Activated CD8-positive, alpha-beta memory T cell treated with anti-CD3 and anti-CD28 coated beads, Interleukin-2, amount 10 ng/mL, durations not matched to agents 7 days and 5 days (primary cell): ENCODE measurements around the gene TNK1. TPM values are rescaled to one million over a fixed set of nuclear protein-coding genes. Genes with fewer than 3 reads are reported as not detected.

Source experiments
- ATAC-seq: fragments of 150-1000 bp; cut with Tn5 transposase; one replicate; pipeline ENCODE4 v1.10.0; 2021; ENCODE audit warnings: moderate library complexity
- CTCF ChIA-PET: fragments of 350-600 bp; sonication (Branson Sonifier 250); formaldehyde crosslinking; loops from one replicate; lab custom pipeline; 2021; ENCODE audit warnings: antibody characterized with exemption; lab: Charles Lee
- DNase-seq: peaks from one replicate; pipeline ENCODE4 v3.0.0-alpha.2; 2020
- H3K27ac Mint-ChIP-seq: one replicate; pipeline ENCODE4 v1.8.0; 2021; ENCODE audit warnings: mild to moderate bottlenecking, mixed read lengths
- H3K27me3 Mint-ChIP-seq: one replicate; pipeline ENCODE4 v1.8.0; 2021; ENCODE audit warnings: mixed read lengths
- H3K36me3 Mint-ChIP-seq: one replicate; pipeline ENCODE4 v1.8.0; 2021; ENCODE audit warnings: mild to moderate bottlenecking, mixed read lengths
- H3K4me1 Mint-ChIP-seq: one replicate; pipeline ENCODE4 v1.8.0; 2021; ENCODE audit warnings: mixed read lengths
- H3K4me3 Mint-ChIP-seq: one replicate; pipeline ENCODE4 v1.8.0; 2021; ENCODE audit warnings: mild to moderate bottlenecking, moderate library complexity, mixed read lengths
- H3K9me3 Mint-ChIP-seq: one replicate; pipeline ENCODE4 v1.8.0; 2022; ENCODE audit warnings: low read depth, mixed read lengths
- total RNA-seq, 2 experiments: library from RNA; stranded (reverse); gene quantifications; one replicate each; pipeline ENCODE4 v1.2.3, GENCODE V29; 2021

The TNK1 gene
- total RNA-seq, 2 experiments from 2014 or later: 0.54 to 0.61 TPM

DNA sequence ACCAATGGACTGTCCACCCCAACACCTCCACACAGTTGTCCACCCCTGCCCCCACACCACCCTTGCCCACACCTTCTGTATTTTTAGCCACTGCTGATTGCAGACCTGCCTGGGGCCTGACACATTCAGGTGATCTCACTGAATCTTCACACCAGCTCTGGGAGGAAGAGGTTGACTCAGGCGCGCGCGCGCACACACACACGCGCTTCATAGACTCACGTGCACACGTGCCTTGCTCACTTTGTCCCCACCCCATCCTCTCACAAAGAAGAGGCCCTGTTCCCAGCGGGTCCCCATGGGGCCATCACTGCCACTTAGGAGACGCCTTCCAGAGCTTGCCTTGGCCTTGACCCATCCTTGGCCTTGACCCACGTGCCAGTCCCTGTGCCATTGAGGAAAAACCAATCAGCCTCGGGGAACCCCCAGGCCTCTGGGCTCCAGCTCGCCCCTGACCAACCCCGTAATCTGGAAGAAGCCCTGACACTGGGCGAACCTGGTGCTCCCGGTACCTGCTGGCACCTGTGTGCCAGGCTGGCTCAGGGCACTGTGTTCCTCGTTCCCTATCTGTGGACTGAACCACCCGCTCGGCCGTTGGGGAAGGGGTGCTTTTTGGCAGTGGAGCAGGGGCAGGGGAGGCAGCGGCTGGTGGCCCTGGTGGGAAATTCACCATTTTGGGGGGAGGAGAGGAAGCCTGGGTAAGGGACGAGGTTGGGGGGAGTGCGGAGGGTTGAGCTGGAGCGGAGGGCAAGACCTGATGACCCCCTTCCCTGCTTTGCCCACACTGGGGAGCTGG, 29.9 kb downstream of the TNK1 start:
- no peak overlapping the region for H3K27ac Mint-ChIP-seq
- peaks cover 5% of the 10 kb centered on the region for H3K27me3 Mint-ChIP-seq
- peaks cover 4% of the 10 kb centered on the region for H3K4me1 Mint-ChIP-seq
- ATAC-seq: no peak
- no peak for DNase-seq
- no peak overlapping the region for H3K4me3 Mint-ChIP-seq
- no peaks in the 10 kb centered on the region for H3K36me3 Mint-ChIP-seq
- no peaks in the 10 kb centered on the region for H3K9me3 Mint-ChIP-seq
- CTCF ChIA-PET: interaction anchor here (1.4 kb wide), 1 partner anchor 26 kb away, joined by 4 read pairs; no protein-coding TSS in a partner anchor

DNA sequence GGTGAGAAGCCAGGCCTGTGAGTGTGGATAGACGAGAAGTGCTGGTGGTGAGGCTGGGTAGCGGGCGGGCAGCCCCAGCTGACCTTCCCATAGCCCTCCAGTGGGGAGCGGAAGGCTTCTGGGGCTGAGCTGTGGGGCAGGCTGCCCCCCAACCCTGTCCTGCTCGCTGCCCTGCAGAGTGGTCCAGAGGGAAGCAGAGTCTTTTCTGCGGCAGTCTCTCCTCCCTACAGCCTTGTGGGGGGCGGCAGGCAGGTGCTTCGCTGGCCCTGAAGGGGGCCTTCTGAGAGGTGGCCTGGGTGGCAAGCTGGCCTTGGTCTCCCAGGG, 30.5 kb downstream of the TNK1 start:
- Mint-ChIP-seq H3K27me3 (no peaks in the 10 kb centered on the region), H3K27ac (no peak overlapping the region), H3K9me3 (no peaks in the 10 kb centered on the region), H3K36me3 (no peaks in the 10 kb centered on the region), H3K4me3 (no peak overlapping the region), H3K4me1 (peaks cover 4% of the 10 kb centered on the region)
- ATAC-seq (no peak), DNase-seq (no peak)
- CTCF ChIA-PET: no interaction called here

DNA sequence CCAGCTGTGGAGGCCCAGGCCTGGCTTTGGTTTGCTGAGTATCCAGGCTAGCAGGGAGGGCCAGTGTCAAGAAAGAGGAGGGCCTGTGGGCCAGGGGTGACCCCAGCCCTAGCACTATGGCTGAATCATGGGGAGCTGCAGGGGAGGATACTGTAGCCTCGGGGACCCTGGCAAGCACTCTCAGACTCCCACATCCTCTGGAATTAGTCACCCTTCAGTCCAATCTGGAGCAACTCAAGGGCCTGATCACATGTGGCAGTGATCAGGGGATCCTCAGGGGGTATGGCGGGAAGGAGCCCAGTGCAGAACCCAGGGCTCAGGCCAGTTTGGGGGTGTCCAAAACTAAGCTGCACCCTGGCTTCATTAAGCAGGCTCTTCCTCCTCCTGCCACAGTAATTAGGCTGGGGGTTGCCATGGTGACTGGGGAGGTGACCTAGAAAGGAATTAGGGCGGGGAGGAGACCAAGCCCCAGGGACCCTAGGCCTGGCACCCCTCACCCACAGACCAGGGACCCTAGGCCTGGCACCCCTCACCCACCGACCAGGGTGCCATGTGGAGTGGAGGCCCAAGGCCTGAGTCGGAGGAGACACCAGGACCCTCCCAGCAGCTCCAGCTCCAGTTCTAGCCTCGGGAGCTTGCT, 32.6 kb downstream of the TNK1 start:
- H3K4me3 Mint-ChIP-seq: no peak overlapping the region
- no peaks in the 10 kb centered on the region for H3K27me3 Mint-ChIP-seq
- CTCF ChIA-PET: interaction anchor here (1.2 to 1.5 kb wide), 2 partner anchors 10 to 12 kb away, joined by 3 to 4 read pairs; partner anchors contain the start of gene SPEM2
- H3K9me3 Mint-ChIP-seq: no peaks in the 10 kb centered on the region
- ATAC-seq (no peak), DNase-seq (no peak)
- no peaks in the 10 kb centered on the region for H3K36me3 Mint-ChIP-seq
- no peaks in the 10 kb centered on the region for H3K4me1 Mint-ChIP-seq
- no peak overlapping the region for H3K27ac Mint-ChIP-seq

DNA sequence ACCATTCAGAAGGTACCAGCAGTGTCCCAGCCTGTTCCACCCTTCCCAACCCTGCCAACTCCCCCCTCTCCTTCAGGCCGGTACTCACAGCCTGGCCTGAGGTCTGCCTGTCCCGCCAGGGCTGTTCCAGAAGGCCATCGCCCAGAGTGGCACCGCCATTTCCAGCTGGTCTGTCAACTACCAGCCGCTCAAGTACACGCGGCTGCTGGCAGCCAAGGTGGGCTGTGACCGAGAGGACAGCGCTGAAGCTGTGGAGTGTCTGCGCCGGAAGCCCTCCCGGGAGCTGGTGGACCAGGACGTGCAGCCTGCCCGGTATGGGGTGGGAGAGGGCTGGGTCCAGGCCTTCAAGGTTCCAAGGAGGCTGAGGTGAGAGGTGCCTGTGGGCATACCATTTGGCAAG, 33.9 kb downstream of the TNK1 start:
- no peak for ATAC-seq
- no peaks in the 10 kb centered on the region for H3K27me3 Mint-ChIP-seq
- no peak overlapping the region for H3K27ac Mint-ChIP-seq
- DNase-seq: no peak
- H3K36me3 Mint-ChIP-seq: no peaks in the 10 kb centered on the region
- no peaks in the 10 kb centered on the region for H3K9me3 Mint-ChIP-seq
- no peak overlapping the region for H3K4me3 Mint-ChIP-seq
- CTCF ChIA-PET: interaction anchor here (2.1 kb wide), 1 partner anchor 59 kb away, joined by 7 read pairs; no protein-coding TSS in a partner anchor
- no peaks in the 10 kb centered on the region for H3K4me1 Mint-ChIP-seq

DNA sequence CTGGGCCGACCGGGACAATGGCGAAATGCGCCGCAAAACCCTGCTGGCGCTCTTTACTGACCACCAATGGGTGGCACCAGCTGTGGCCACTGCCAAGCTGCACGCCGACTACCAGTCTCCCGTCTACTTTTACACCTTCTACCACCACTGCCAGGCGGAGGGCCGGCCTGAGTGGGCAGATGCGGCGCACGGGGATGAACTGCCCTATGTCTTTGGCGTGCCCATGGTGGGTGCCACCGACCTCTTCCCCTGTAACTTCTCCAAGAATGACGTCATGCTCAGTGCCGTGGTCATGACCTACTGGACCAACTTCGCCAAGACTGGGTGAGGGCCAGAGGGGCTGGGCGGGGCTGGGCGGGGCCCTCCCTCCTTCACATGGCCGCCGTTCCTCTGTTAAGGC, 34.9 kb downstream of the TNK1 start:
- Mint-ChIP-seq H3K4me3 (no peak overlapping the region), H3K36me3 (no peaks in the 10 kb centered on the region), H3K27me3 (no peaks in the 10 kb centered on the region), H3K9me3 (no peaks in the 10 kb centered on the region), H3K27ac (no peak overlapping the region), H3K4me1 (no peaks in the 10 kb centered on the region)
- DNase-seq: no peak
- ATAC-seq: no peak
- CTCF ChIA-PET: interaction anchor here (2.1 kb wide), 1 partner anchor 60 kb away, joined by 7 read pairs; no protein-coding TSS in a partner anchor

DNA sequence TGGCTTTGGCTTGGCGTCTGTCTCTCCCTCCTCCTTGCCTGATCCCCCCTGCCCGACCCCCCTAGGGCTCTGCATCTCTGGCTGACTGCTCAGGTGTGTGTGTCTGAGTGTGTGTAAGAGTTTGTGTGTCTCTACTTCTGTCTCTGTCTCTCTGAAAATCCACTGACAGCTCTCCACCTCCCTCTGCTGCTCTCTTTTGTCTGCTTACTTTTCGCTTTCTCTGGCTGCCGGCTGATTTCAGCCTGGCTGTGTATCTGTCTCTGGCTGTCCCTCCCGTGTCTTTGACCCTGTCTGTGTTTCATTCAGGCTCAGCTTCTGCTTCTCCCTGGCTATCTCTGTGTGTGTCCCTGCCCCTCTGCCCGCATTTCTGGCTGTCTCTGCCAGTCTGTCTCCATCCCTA, 35.4 kb downstream of the TNK1 start:
- DNase-seq: no peak
- Mint-ChIP-seq H3K4me3 (no peak overlapping the region), H3K27ac (no peak overlapping the region), H3K4me1 (no peaks in the 10 kb centered on the region), H3K36me3 (no peaks in the 10 kb centered on the region), H3K27me3 (no peaks in the 10 kb centered on the region), H3K9me3 (no peaks in the 10 kb centered on the region)
- CTCF ChIA-PET: interaction anchor here (2.1 kb wide), 1 partner anchor 60 kb away, joined by 7 read pairs; no protein-coding TSS in a partner anchor
- ATAC-seq: no peak

DNA sequence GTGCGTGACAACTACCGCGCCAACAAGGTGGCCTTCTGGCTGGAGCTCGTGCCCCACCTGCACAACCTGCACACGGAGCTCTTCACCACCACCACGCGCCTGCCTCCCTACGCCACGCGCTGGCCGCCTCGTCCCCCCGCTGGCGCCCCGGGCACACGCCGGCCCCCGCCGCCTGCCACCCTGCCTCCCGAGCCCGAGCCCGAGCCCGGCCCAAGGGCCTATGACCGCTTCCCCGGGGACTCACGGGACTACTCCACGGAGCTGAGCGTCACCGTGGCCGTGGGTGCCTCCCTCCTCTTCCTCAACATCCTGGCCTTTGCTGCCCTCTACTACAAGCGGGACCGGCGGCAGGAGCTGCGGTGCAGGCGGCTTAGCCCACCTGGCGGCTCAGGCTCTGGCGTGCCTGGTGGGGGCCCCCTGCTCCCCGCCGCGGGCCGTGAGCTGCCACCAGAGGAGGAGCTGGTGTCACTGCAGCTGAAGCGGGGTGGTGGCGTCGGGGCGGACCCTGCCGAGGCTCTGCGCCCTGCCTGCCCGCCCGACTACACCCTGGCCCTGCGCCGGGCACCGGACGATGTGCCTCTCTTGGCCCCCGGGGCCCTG, 36.3 kb downstream of the TNK1 start:
- Mint-ChIP-seq H3K9me3 (no peaks in the 10 kb centered on the region), H3K36me3 (no peaks in the 10 kb centered on the region), H3K27me3 (no peaks in the 10 kb centered on the region), H3K4me3 (no peak overlapping the region), H3K27ac (no peak overlapping the region), H3K4me1 (no peaks in the 10 kb centered on the region)
- CTCF ChIA-PET: interaction anchor here (2.1 kb wide), 1 partner anchor 61 kb away, joined by 7 read pairs; no protein-coding TSS in a partner anchor
- no peak for DNase-seq
- ATAC-seq: no peak

DNA sequence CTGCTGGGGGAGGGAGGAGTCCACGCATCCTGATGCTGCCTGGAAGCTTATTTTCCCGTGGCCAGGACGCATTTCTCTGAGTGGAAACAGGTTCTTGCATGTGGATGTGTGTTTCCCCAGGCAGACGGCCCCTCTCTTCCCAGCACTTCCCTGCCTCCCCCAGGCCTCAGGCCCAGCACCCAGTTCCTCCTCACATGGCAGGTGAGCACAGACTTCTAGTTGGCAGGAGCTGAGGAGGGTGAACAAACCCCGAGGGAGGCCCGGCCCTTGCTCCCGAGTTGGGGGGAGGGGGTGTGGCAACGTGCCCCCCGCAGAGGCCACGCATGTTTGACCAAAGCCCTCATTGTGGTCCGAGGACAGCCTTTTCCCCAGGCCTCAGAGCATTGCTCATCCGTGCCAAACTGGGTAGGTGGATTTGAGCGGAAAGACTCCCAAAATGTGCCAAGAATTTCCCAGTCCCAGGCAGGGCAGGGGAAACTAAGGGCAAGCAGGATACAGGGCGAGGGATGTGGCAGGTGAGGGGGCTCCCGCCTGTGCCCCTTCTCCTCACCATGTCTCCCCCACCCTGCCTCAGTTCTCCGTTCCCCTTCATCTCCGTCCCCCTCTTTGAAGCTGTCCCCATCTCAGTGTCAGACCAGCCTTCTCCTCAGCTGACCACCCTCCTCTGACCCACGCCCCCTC, 37.7 kb downstream of the TNK1 start:
- ATAC-seq (no peak), DNase-seq (no peak)
- H3K36me3 Mint-ChIP-seq: no peaks in the 10 kb centered on the region
- H3K9me3 Mint-ChIP-seq: no peaks in the 10 kb centered on the region
- CTCF ChIA-PET: interaction anchor here (3.6 kb wide), 1 partner anchor 62 kb away, joined by 13 read pairs; no protein-coding TSS in a partner anchor
- H3K4me3 Mint-ChIP-seq: no peak overlapping the region
- H3K27ac Mint-ChIP-seq: no peak overlapping the region
- H3K4me1 Mint-ChIP-seq: no peaks in the 10 kb centered on the region
- H3K27me3 Mint-ChIP-seq: no peaks in the 10 kb centered on the region

DNA sequence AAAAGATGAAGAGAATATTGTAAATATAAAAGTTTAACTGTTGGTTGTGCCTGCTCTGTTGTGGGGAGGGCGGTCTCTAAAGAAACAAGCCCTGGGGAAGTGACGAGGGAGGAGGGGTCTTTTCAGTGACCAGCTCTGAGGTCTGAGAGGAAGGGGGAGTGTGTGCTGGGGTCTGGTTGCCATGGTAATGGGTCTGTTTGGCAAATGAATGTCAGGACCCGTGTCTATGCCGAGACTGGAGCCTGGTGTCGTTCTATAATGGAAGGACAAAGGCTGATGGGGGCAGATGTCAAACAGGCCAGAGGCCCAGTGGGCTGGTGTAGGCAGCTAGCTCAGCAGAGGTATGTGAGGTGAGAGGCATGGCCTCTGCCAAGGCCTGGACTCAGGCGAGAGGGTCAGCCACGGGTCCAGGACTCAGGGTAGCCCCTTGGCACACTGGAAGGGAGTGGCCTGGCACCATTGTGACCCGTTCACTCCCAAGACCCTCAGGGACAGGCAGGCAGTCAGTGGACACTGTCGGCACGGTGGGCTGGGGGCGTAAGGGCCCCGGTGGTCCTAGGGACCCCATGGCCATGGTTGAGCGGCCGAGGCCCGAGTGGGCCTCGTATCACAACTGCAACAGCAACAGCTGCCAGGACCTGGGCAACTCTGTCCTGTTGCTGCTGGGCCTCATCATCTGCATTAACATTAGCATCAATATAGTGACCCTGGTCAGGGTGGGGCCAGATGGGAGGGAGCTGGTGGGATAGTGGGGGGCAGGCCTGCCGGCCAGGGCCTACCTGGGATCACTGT, 39.1 kb downstream of the TNK1 start, which contains the start of gene SPEM1:
Gene SPEM1 (plus strand): TSS at position 506 of the 792 bp plus-strand sequence. CDS start 61 bp downstream, at position 567.
- Mint-ChIP-seq H3K4me1 (no peaks in the 10 kb centered on the region), H3K36me3 (no peaks in the 10 kb centered on the region), H3K27ac (no peak within 1 kb of the TSS), H3K4me3 (no peak within 1 kb of the TSS), H3K27me3 (no peaks in the 10 kb centered on the region), H3K9me3 (no peaks in the 10 kb centered on the region)
- CTCF ChIA-PET: interaction anchor here (1.1 to 3.6 kb wide), 3 partner anchors 17 to 64 kb away, joined by 3 to 13 read pairs (median 5); partner anchors contain the start of gene CHRNB1
- DNase-seq (no peak), ATAC-seq (no peak)

DNA sequence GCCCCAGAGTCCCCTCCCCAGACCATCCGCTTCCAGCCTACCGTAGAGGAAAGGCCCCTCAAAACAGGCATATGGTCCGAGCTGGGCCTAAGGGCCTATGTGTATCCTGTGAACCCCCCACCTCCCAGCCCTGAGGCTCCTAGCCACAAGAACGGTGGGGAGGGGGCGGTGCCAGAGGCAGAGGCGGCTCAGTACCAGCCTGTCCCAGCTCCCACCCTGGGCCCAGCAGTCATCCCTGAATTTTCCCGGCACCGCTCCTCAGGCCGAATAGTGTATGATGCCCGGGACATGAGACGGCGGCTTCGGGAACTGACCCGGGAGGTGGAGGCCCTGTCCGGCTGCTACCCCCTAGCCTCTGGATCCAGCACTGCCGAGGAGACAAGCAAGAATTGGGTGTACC, 40.3 kb downstream of the TNK1 start:
- Mint-ChIP-seq H3K4me3 (no peak overlapping the region), H3K9me3 (no peaks in the 10 kb centered on the region), H3K4me1 (no peaks in the 10 kb centered on the region), H3K27me3 (no peaks in the 10 kb centered on the region), H3K36me3 (no peaks in the 10 kb centered on the region), H3K27ac (no peak overlapping the region)
- CTCF ChIA-PET: interaction anchor here (1.1 to 3.6 kb wide), 4 partner anchors 16 to 124 kb away, joined by 3 to 13 read pairs (median 4); partner anchors contain the start of gene CHRNB1
- no peak for ATAC-seq
- DNase-seq: no peak

DNA sequence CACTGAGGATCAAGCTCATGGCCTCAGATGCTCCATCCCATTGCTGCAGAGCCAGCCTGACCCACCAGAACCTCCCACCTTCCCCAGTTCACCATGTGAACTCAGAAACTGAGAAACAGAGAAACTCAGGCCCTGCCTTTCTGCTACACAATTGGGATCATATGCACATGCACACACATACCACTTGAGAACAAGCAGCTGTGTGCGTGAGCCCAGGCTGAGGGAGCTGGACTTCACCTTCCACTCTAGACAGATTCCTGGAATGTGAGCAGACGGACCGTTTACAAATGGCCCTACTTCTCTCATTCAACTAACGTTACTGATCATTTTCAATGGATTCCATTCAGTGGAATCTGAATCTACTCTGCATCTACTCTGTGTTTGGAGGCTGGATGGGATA, 42.8 kb downstream of the TNK1 start:
- no peaks in the 10 kb centered on the region for H3K9me3 Mint-ChIP-seq
- CTCF ChIA-PET: interaction anchor here (0.7 to 1.5 kb wide), 4 partner anchors 11 to 166 kb away, joined by 3 to 5 read pairs (median 3); no protein-coding TSS in a partner anchor
- no peaks in the 10 kb centered on the region for H3K36me3 Mint-ChIP-seq
- H3K27ac Mint-ChIP-seq: no peak overlapping the region
- no peaks in the 10 kb centered on the region for H3K27me3 Mint-ChIP-seq
- no peaks in the 10 kb centered on the region for H3K4me1 Mint-ChIP-seq
- DNase-seq: no peak
- no peak overlapping the region for H3K4me3 Mint-ChIP-seq
- ATAC-seq: no peak

DNA sequence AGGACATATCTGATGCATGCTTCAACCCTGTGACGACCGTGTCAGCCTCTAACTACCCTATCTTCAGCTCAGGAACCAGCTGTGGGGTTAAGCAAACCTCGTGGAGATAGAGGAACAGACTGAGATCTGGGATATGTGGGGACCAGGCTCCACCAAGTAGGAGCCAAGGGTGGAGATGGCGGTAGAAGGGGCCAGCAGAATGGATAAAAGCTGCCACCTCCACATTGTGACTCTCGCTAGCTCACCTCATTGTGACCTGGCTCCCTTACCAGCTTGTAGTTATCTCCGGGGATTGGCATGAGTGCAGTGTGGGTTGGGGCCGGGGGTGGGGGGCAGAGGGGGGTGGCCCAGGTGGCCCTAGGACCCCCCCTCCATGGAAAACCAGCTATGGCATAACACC, 44.4 kb downstream of the TNK1 start, which contains the start of gene SPEM2:
Gene SPEM2 (plus strand): TSS at position 301 of the 400 bp plus-strand sequence. CDS start 73 bp downstream, at position 374.
- Mint-ChIP-seq H3K9me3 (no peaks in the 10 kb centered on the region), H3K36me3 (no peaks in the 10 kb centered on the region), H3K27me3 (no peaks in the 10 kb centered on the region), H3K27ac (no peak within 1 kb of the TSS), H3K4me3 (no peak within 1 kb of the TSS), H3K4me1 (no peaks in the 10 kb centered on the region)
- DNase-seq (no peak), ATAC-seq (no peak)
- CTCF ChIA-PET: interaction anchor here (1.1 kb wide), 1 partner anchor 12 kb away, joined by 4 read pairs; no protein-coding TSS in a partner anchor
